Skin of body (tissue), 1 donor: ENCODE measurements around the gene COPS3. TPM values are rescaled to one million over a fixed set of nuclear protein-coding genes. Genes with fewer than 3 reads are reported as not detected.

Experiments used
- total RNA-seq: library from RNA; depleted of rRNA; stranded (reverse); fragments of >200 nt; gene quantifications from one replicate; pipeline ENCODE4 v1.2.3, GENCODE V29; 2014

The COPS3 gene
- total RNA-seq, 1 donor from 2014 or later: 58.9 TPM

Other genes with a start within 250 kb of the COPS3 start
- gene MPRIP, start 238.8 kb downstream of the COPS3 start, total RNA-seq: 103 TPM
- 5.2 TPM for gene PLD6, start 74.9 kb downstream of the COPS3 start, total RNA-seq
- 58.5 TPM for gene FLCN, start 44.1 kb downstream of the COPS3 start, total RNA-seq
- gene NT5M, start 22.1 kb upstream of the COPS3 start, total RNA-seq: 0.99 TPM
- gene MED9, start 195.8 kb upstream of the COPS3 start, total RNA-seq: 12.2 TPM
- gene RASD1, start 215.1 kb upstream of the COPS3 start, total RNA-seq: 14.8 TPM